ENCODE data around the gene MTOR.
"Not testable (repeated sequence)": the region's sequence is repeated elsewhere in the genome, so short reads cannot be mapped to it uniquely, and the experiment has no call there.

MTOR gene

DNA sequence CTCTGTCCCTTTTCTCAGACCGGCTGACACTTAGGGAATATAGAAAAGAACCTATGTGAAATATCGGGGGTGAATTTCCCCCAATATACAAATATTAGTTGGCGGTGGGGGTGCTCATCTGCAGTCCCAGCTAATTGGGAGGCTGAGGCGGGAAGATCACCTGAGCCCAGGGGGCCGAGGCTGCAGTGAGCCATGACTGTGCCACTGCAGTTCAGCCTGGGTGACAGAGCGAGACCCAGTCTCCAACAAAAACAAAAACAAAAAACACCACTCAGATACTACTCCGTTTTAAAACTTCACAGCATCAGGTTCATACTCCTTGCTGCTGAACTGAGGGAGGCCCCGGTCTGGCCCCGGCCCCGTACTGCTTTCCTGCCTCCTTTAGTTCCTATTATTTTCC is 156.8 kb downstream of the MTOR start:
- no CpG with 5 or more reads among the region's 10 CpGs for WGBS (ENCODE audit: extremely low coverage, insufficient coverage, low lambda C conversion rate)
- peaks cover 8% of the 10 kb centered on the region for H3K36me3 ChIP-seq (ENCODE audit: control insufficient read depth, insufficient read depth, low read length)

DNA sequence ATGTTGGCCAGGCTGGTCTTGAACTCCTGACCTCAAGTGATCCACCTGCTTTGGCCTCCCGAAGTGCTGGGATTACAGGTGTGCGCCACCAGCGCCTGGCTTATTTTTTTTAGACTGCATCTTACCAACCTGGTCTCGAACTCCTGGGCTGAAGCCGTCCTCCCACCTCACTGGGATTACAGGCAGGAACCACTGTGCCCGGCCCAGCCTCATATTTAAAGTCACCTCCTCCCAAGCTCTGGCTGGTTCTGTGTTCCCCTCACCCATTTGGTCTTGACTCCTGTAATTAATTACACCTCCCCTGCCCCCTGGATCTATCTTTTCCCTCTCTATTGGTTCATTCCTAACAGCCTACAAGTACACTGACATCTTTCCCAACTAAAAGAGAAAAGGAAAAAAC is 161.0 kb downstream of the MTOR start:
- no peak overlapping the region for H3K56ac ChIP-seq (ENCODE audit: low read length)
- H3K23ac ChIP-seq (ENCODE audit: low read length): no peak overlapping the region
- H3K79me1 ChIP-seq (ENCODE audit: low read length): peaks cover 6% of the 10 kb centered on the region
- no peak overlapping the region for H3K4me2 ChIP-seq (ENCODE audit: low read length)
- H2BK120ac ChIP-seq (ENCODE audit: low read depth, low read length): no peak overlapping the region
- H3K27ac ChIP-seq (ENCODE audit: low read depth, low read length): no peak overlapping the region
- no peaks in the 10 kb centered on the region for H3K27me3 ChIP-seq (ENCODE audit: insufficient read depth, low read length, poor library complexity)
- no peak overlapping the region for H4K5ac ChIP-seq (ENCODE audit: low read length)
- no peak overlapping the region for H4K8ac ChIP-seq (ENCODE audit: low read depth, low read length)
- H2BK5ac ChIP-seq (ENCODE audit: low read length): no peak overlapping the region
- H3K4me1 ChIP-seq (ENCODE audit: control insufficient read depth, low read depth, low read length): no peaks in the 10 kb centered on the region
- no CpG with 5 or more reads among the region's 6 CpGs for WGBS (ENCODE audit: extremely low coverage, insufficient coverage, low lambda C conversion rate)
- H3K79me2 ChIP-seq (ENCODE audit: control insufficient read depth, insufficient read depth, low read length): peaks cover 15% of the 10 kb centered on the region
- no peak overlapping the region for H2BK15ac ChIP-seq (replicated peaks; ENCODE audit: low read depth)
- H3K4ac ChIP-seq (ENCODE audit: low read depth, low read length): no peak overlapping the region
- no peak overlapping the region for H2AK5ac ChIP-seq (ENCODE audit: low read length)
- H3K9ac ChIP-seq (ENCODE audit: low read length): no peak overlapping the region
- H3K36me3 ChIP-seq (ENCODE audit: control insufficient read depth, insufficient read depth, low read length): peaks cover 3% of the 10 kb centered on the region
- no peak for DNase-seq
- no peak overlapping the region for H3K4me3 ChIP-seq (ENCODE audit: low read length)
- no peak overlapping the region for H3K18ac ChIP-seq (ENCODE audit: low read length)

More for the DNA sequence above, 156.8 kb downstream of the MTOR start:
- no peak for DNase-seq
- Histone ChIP-seq H3K27me3 (ENCODE audit: insufficient read depth, low read length, poor library complexity) (no peaks in the 10 kb centered on the region), H4K8ac (ENCODE audit: low read depth, low read length) (no peak overlapping the region), H2BK15ac (replicated peaks; ENCODE audit: low read depth) (no peak overlapping the region), H3K4me1 (ENCODE audit: control insufficient read depth, low read depth, low read length) (no peaks in the 10 kb centered on the region), H2BK5ac (ENCODE audit: low read length) (no peak overlapping the region), H3K4me3 (ENCODE audit: low read length) (no peak overlapping the region), H3K79me1 (ENCODE audit: low read length) (no peaks in the 10 kb centered on the region), H4K5ac (ENCODE audit: low read length) (no peak overlapping the region), H3K23ac (ENCODE audit: low read length) (no peak overlapping the region), H2AK5ac (ENCODE audit: low read length) (no peak overlapping the region), H3K79me2 (ENCODE audit: control insufficient read depth, insufficient read depth, low read length) (no peaks in the 10 kb centered on the region), H2BK120ac (ENCODE audit: low read depth, low read length) (no peak overlapping the region), H3K27ac (ENCODE audit: low read depth, low read length) (no peak overlapping the region), H3K56ac (ENCODE audit: low read length) (no peak overlapping the region), H3K9ac (ENCODE audit: low read length) (no peak overlapping the region), H3K4me2 (ENCODE audit: low read length) (no peak overlapping the region), H3K18ac (ENCODE audit: low read length) (no peak overlapping the region), H3K4ac (ENCODE audit: low read depth, low read length) (no peak overlapping the region)

DNA sequence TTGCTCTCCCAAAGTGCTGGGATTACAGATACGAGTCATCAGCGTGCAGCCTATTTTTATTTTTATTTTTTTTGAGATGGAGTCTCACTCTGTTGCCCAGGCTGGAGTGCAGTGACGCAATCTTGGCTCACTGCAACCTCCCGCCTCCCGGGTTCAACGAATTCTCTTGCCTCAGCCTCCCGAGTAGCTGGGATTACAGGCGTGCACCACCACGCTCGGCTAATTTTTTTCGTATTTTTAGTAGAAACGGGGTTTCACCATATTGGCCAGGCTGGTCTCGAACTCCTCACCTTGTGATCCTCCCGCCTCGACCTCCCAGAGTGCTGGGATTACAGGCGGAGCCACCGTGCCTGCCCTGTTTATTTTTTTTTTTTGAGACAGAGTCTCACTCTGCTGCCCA is 161.5 kb downstream of the MTOR start:
- H4K8ac ChIP-seq (ENCODE audit: low read depth, low read length); H2BK120ac ChIP-seq (ENCODE audit: low read depth, low read length); H3K56ac ChIP-seq (ENCODE audit: low read length); H3K4ac ChIP-seq (ENCODE audit: low read depth, low read length); H2BK15ac ChIP-seq (replicated peaks; ENCODE audit: low read depth); H3K23ac ChIP-seq (ENCODE audit: low read length); H3K4me2 ChIP-seq (ENCODE audit: low read length); H3K18ac ChIP-seq (ENCODE audit: low read length); H3K4me1 ChIP-seq (ENCODE audit: control insufficient read depth, low read depth, low read length); DNase-seq; H3K4me3 ChIP-seq (ENCODE audit: low read length); H2BK5ac ChIP-seq (ENCODE audit: low read length); H3K79me1 ChIP-seq (ENCODE audit: low read length); H3K9ac ChIP-seq (ENCODE audit: low read length); H3K27ac ChIP-seq (ENCODE audit: low read depth, low read length); H4K5ac ChIP-seq (ENCODE audit: low read length); H3K36me3 ChIP-seq (ENCODE audit: control insufficient read depth, insufficient read depth, low read length); H3K27me3 ChIP-seq (ENCODE audit: insufficient read depth, low read length, poor library complexity); H2AK5ac ChIP-seq (ENCODE audit: low read length): not testable (repeated sequence)
- WGBS (ENCODE audit: extremely low coverage, insufficient coverage, low lambda C conversion rate): no CpG with 5 or more reads among the region's 17 CpGs
- H3K79me2 ChIP-seq (ENCODE audit: control insufficient read depth, insufficient read depth, low read length): peaks cover 15% of the 10 kb centered on the region

DNA sequence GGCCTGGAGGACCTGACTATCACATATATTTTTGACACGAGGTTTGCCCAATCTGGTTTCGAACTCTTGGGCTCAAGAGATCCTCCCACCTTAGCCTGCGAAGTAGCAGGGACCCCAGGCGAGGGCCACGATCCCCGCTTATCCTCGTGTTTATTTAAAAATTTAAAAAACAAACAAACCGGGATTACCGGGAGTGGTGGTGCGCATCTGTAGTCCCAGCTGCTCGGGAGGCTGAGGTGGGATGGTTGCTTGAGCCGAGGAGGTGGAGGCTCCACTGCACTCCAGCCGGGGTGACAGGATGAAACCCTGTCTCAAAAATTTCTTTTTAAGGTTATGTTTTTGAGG is 162.2 kb downstream of the MTOR start:
- Histone ChIP-seq H2BK15ac (replicated peaks; ENCODE audit: low read depth) (no peak overlapping the region), H2BK5ac (ENCODE audit: low read length) (no peak overlapping the region), H3K79me2 (ENCODE audit: control insufficient read depth, insufficient read depth, low read length) (peaks cover 15% of the 10 kb centered on the region), H3K4ac (ENCODE audit: low read depth, low read length) (peak overlapping the region; percentile 37), H4K8ac (ENCODE audit: low read depth, low read length) (peak overlapping the region; percentile 81), H3K27me3 (ENCODE audit: insufficient read depth, low read length, poor library complexity) (no peaks in the 10 kb centered on the region), H3K56ac (ENCODE audit: low read length) (peak overlapping the region; percentile 81), H3K4me1 (ENCODE audit: control insufficient read depth, low read depth, low read length) (no peaks in the 10 kb centered on the region), H2BK120ac (ENCODE audit: low read depth, low read length) (no peak overlapping the region), H2AK5ac (ENCODE audit: low read length) (no peak overlapping the region), H3K4me3 (ENCODE audit: low read length) (no peak overlapping the region), H3K4me2 (ENCODE audit: low read length) (peak overlapping the region; percentile 15), H3K79me1 (ENCODE audit: low read length) (peaks cover 6% of the 10 kb centered on the region), H3K23ac (ENCODE audit: low read length) (no peak overlapping the region), H4K5ac (ENCODE audit: low read length) (no peak overlapping the region), H3K36me3 (ENCODE audit: control insufficient read depth, insufficient read depth, low read length) (peaks cover 3% of the 10 kb centered on the region), H3K9ac (ENCODE audit: low read length) (peak overlapping the region; percentile 50), H3K27ac (ENCODE audit: low read depth, low read length) (no peak overlapping the region), H3K18ac (ENCODE audit: low read length) (peak overlapping the region; percentile 8)
- no peak for DNase-seq
- no CpG with 5 or more reads among the region's 13 CpGs for WGBS (ENCODE audit: extremely low coverage, insufficient coverage, low lambda C conversion rate)

- no peak within 1 kb of the TSS for H2AK5ac ChIP-seq (ENCODE audit: low read length)
- no peak within 1 kb of the TSS for H2BK120ac ChIP-seq (ENCODE audit: low read depth, low read length)
- H3K79me2 ChIP-seq (ENCODE audit: control insufficient read depth, insufficient read depth, low read length): peaks cover 15% of the 10 kb centered on the region
- H2BK5ac ChIP-seq (ENCODE audit: low read length): peak within 1 kb of the TSS; percentile 59
- H3K27me3 ChIP-seq (ENCODE audit: insufficient read depth, low read length, poor library complexity): no peaks in the 10 kb centered on the region
- no CpG with 5 or more reads among the region's 78 CpGs for WGBS (ENCODE audit: extremely low coverage, insufficient coverage, low lambda C conversion rate)
- H3K9ac ChIP-seq (ENCODE audit: low read length): peak within 1 kb of the TSS; percentile 99
- H3K4me1 ChIP-seq (ENCODE audit: control insufficient read depth, low read depth, low read length): no peaks in the 10 kb centered on the region
- peak within 1 kb of the TSS; percentile 98 for H3K56ac ChIP-seq (ENCODE audit: low read length)
- H2BK15ac ChIP-seq (replicated peaks; ENCODE audit: low read depth): no peak within 1 kb of the TSS
- peak within 1 kb of the TSS; percentile 88 for H3K4ac ChIP-seq (ENCODE audit: low read depth, low read length)
- H3K36me3 ChIP-seq (ENCODE audit: control insufficient read depth, insufficient read depth, low read length): peaks cover 3% of the 10 kb centered on the region
- DNase-seq: peak; percentile 93
- H4K8ac ChIP-seq (ENCODE audit: low read depth, low read length): peak within 1 kb of the TSS; percentile 81
- peak within 1 kb of the TSS; percentile 78 for H3K18ac ChIP-seq (ENCODE audit: low read length)
- peak within 1 kb of the TSS; percentile 58 for H3K27ac ChIP-seq (ENCODE audit: low read depth, low read length)
- H3K4me3 ChIP-seq (ENCODE audit: low read length): peak within 1 kb of the TSS; percentile 99
- peak within 1 kb of the TSS; percentile 50 for H3K23ac ChIP-seq (ENCODE audit: low read length)
- H4K5ac ChIP-seq (ENCODE audit: low read length): no peak within 1 kb of the TSS
- H3K4me2 ChIP-seq (ENCODE audit: low read length): peak within 1 kb of the TSS; percentile 39
- peaks cover 6% of the 10 kb centered on the region for H3K79me1 ChIP-seq (ENCODE audit: low read length)
Observed at GRCh38 chr1:11099310-11100148, 162.8 kb downstream of the MTOR start, which contains the start of gene EXOSC10. Gene EXOSC10 (minus strand): TSS chr1:11099869. CDS start chr1:11099831, 38 bp downstream.
